VCaP (cell line): ENCODE measurements around the gene FGD4.
A peak's percentile ranks its signal among the peaks of the same experiment; 100 is the strongest.

Experiments
- H3K27ac ChIP-seq: fragments of 450-650 bp; 2 replicates; pipeline ENCODE4 v1.5.1; 2017
- CTCF ChIP-seq: fragments of 450-650 bp; conservative IDR thresholded peaks from 2 replicates; pipeline ENCODE4 v1.5.1; 2017; ENCODE audit warnings: mild to moderate bottlenecking, moderate library complexity

Gene FGD4

GRCh38 chr12:32566663-32567295 is 167.4 kb downstream of the FGD4 start:
- H3K27ac ChIP-seq: peak overlapping the region; percentile 56
- TF ChIP-seq CTCF: no peak

GRCh38 chr12:32567296-32567674 is 167.9 kb downstream of the FGD4 start:
- no peak for TF ChIP-seq CTCF
- H3K27ac ChIP-seq: peak overlapping the region; percentile 56

- H3K27ac ChIP-seq: no peak overlapping the region
- TF ChIP-seq CTCF: no peak
Observed at GRCh38 chr12:32568228-32568627, 168.9 kb downstream of the FGD4 start.

- TF ChIP-seq CTCF: no peak
- no peak overlapping the region for H3K27ac ChIP-seq
Observed at GRCh38 chr12:32569259-32569658, 169.9 kb downstream of the FGD4 start.

GRCh38 chr12:32574585-32574984 is 175.2 kb downstream of the FGD4 start:
- no peak for TF ChIP-seq CTCF
- no peak overlapping the region for H3K27ac ChIP-seq

- H3K27ac ChIP-seq: no peak overlapping the region
- no peak for TF ChIP-seq CTCF
Observed at GRCh38 chr12:32577328-32577727, 178.0 kb downstream of the FGD4 start.

- TF ChIP-seq CTCF: no peak
- no peak overlapping the region for H3K27ac ChIP-seq
Observed at GRCh38 chr12:32583534-32583933, 184.2 kb downstream of the FGD4 start.

- no peak for TF ChIP-seq CTCF
- no peak overlapping the region for H3K27ac ChIP-seq
Observed at GRCh38 chr12:32585680-32586079, 186.3 kb downstream of the FGD4 start.
